ENCODE data around the gene KANSL1.
"Not testable (repeated sequence)": the region's sequence is repeated elsewhere in the genome, so short reads cannot be mapped to it uniquely, and the experiment has no call there.

Gene KANSL1

GRCh38 chr17:46115699-46116098, 77.5 kb downstream of the KANSL1 start:
- no peak for DNase-seq

DNA sequence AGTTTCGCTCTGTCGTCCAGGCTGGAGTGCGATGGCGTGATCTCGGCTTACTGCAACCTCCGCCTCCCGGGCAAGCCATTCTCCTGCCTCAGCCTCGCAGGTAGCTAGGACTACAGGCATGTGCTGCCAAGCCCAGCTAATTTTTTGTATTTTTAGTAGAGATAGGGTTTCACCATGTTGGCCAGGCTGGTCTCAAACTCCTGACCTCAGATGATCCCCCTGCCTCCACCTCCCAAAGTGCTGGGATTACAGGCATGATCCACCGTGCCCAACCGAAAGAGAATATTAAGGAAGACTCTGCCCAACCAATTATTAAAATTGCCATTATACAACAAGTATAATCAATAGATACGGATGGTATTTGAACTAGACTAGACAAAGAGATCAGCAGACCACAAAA, 82.0 kb downstream of the KANSL1 start:
- DNase-seq: not testable (repeated sequence)

DNA sequence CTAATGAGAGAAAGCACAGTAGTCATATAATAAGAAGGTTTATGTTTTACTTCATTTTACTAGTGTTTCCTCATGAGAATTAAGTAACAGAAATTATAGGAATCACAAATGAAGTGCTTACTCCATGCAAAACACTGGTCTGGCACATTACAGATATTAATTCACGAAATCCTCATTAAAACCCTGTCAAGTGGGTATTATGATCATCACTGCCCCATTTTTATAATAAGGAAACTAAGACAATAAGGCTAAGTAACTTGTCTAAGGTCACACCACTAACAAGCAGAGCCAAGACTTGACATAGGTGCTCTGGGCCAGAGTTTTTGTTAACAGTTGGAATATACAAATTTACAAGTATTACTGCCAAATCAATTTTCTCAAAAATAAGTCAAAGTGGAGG, 83.0 kb downstream of the KANSL1 start:
- no peak for DNase-seq

- no peak for DNase-seq
These were observed 83.5 kb downstream of the KANSL1 start for GRCh38 chr17:46109603-46110189.

DNA sequence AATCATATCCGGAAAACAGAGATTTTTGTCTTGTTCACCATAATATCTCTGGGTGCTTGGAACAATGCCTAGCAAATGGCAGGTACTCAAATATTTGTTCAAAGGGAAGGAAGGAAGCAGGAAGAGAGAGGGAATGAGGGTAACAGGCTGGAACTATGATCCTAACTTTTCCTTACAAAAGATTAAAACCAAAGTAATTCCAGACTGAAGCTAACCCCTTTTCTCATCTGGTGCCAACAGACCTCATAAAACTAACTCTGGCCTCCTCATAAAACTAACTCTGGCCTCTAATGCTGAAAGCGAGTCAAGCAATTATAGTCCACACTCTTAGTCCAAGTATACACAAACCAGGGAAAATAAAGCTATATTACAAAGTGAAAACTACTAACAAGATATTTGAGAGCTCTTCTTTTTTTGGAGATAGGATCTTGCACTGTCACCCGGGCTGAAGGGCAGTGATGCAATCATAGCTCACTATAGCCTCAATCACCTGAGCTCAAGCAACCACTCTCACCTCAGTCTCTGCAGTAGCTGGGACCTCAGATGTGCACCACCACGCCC, 84.6 kb downstream of the KANSL1 start:
- DNase-seq: no peak

DNA sequence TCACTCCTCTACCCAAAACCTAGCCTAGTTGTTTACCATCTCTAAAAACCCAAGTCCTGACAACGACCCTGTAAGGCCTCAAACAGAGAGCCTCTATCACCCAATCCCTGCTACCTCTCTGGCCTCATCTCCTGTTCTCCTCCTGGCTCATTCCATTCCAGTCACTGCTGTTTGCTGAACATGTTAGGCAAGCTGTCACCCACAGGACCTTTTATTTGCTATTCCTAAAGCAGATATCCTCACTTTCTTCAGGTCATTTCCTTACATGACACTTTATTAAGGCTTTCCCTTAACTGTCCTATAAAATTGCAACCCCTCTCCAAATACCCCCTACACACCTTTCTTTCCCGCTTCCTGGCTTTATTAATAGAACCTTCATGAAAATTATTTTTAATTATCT, 85.1 kb downstream of the KANSL1 start:
- DNase-seq: no peak

DNA sequence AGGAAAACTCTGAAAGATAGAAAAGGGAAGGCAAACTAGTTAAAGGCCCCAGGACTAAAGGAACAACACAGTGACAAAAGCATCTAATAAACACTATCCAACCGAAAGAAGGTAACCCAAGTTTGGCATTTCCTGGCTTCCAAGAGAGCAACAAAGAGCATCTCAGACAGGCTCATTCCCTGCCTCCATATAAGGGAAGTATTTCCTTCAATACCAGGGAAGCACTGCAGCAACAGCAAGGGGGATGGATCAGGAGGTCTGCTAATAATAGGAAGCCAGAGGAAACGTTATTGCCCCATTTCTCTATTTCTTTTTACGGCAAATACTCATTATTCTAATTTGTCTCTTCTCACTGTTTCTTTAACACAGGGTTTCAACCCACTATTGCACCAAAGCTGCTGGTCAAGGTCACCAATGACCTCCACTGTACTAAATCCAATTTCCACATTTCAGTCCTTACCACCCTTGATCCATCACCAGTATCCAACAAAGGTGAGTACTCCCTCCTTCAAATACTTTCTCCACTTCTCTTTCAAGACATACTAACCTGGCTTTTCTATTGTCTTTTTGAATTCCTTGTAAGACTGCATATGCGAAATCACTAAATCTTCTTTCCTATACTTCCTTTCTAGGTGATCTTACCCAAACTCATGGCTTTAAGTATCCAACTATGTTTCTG, 86.1 kb downstream of the KANSL1 start:
- DNase-seq: no peak

GRCh38 chr17:46102806-46103205, 90.4 kb downstream of the KANSL1 start:
- DNase-seq: not testable (repeated sequence)

DNA sequence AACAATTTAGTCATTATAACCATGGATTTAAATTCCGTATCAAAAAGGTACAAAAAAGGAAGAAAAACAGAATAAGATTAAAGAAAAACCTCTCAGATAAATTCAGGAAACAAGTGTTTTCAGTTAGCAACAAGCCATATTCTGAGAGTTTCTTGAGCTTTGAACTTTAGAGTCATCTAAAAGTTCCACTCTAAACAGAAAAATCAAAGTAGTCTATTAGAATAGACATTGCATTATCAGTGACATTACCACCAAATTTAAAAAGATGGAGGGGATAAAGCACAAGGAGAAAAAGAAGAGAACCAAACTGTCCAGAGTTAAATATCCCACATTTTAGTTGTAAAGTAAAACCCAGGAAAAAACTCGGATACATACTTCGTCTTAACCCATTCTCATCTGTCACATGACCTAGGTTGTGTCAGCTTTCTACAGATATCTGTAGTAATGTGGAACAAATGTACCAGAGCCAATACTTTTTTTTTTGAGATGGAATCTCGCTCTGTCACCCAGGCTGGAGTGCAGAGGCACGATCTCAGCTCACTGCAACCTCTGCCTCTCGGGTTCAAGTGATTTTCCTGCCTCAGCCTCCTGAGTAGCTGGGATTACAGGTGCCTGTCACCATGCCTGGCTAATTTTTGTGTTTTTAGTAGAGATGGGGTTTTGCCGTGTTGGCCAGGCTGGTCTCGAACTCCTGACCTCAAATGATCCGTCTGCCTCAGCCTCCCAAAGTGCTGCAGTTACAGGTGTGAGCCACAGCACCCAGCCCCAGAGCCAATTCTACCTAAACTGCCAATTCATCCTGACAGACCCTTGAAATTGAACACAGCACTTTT, 91.2 kb downstream of the KANSL1 start:
- DNase-seq: not testable (repeated sequence)

DNA sequence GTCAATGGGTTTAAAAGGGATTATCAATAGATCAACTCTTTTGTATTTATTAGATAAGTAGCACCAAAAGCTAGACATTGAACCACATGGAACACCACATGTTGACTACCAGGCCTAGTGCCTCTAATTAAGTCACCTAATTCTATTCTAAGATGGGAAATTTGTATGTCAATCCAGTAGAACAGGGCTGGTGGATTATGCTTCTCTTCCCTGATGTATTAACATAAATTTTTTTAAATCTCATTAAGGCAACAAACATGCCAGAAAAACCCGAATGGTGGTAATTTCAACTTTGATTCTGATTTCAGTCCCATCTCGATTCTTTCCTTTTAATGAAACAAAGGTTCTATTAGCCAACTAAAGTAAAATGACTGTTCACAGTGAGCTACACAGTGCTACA, 92.6 kb downstream of the KANSL1 start:
- no peak for DNase-seq

GRCh38 chr17:46099865-46100264, 93.4 kb downstream of the KANSL1 start:
- DNase-seq: no peak

- DNase-seq: no peak
These were observed 95.7 kb downstream of the KANSL1 start for GRCh38 chr17:46097497-46097896.

- no peak for DNase-seq
These were observed 100.2 kb downstream of the KANSL1 start for GRCh38 chr17:46092991-46093390.

DNA sequence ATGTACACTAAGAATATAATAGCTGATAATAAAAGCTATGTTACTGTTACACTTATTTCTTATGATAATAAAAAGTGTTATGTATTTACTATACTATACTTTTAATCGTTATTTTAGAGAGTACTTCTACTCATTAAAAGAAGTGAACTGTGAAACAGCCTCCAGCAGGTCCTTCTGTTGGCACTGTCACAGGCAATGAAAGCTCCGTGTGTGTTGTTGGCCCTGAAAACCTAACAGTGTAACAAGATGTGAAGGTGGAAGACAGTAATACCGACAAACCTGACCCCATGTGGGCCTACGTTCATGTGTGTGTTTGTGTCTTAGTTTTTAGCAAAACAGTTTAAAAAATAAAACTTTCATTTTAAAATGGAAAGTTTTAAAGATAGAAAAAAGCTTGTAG, 102.4 kb downstream of the KANSL1 start:
- DNase-seq: no peak

- DNase-seq: no peak
These were observed 103.8 kb downstream of the KANSL1 start for GRCh38 chr17:46089389-46089965.

DNA sequence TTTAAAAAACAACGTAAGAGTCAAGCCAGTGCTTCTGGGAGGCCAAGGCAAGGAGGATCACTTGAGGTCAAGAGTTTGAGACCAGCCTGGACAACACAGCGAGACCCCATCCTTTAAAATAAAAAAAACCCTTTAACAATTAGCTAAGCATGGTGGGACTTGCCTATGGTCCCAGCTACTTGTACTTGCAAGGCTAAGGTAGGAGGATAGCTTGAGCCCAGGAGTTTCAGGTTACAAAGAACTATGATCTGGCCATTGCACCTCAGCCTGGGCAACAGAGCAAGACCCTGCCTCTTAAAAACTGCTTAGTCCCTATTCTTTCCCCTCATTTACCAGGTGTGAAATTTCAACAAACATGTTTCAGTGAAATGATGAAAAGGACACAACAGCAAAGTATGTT, 104.6 kb downstream of the KANSL1 start:
- DNase-seq: no peak

DNA sequence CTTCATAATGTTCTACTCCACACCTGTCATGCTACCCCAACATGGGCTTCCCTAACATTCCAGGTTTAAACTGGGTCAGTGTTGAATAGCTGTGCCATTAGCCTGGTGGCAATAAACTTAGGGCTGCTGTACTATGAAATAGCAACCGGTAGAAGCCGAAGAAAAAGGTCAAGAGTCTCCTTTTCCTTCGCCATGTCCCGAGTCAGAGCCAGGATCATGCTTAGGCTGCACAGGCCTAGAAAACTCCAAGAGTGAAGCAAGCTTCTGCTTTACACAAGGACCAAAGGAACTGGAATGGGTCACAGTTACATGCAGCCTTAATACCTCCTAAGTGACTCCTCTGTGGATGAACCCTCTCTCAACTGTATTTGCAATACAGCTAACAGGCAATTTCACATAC, 105.4 kb downstream of the KANSL1 start:
- DNase-seq: not testable (repeated sequence)

- no peak for DNase-seq
These were observed 106.4 kb downstream of the KANSL1 start for GRCh38 chr17:46086821-46087220.

DNA sequence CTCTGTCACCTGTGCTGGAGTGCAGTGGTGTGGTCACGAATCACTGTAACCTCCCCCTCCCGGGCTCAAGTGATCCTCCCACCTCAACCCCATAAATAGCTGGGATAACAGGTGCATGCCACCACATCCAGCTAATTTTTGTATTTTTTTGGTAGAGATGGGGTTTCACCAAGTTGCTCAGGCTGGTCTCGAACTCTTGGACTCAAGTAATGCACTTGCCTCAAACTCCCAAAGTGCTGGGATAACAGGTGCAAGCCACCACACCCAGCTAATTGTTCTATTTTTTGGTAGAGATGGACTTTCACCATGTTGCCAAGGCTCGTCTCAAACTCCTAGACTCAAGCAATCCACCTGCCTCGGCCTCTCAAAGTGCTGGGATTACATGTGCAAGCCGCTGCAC, 107.7 kb downstream of the KANSL1 start:
- DNase-seq: no peak

DNA sequence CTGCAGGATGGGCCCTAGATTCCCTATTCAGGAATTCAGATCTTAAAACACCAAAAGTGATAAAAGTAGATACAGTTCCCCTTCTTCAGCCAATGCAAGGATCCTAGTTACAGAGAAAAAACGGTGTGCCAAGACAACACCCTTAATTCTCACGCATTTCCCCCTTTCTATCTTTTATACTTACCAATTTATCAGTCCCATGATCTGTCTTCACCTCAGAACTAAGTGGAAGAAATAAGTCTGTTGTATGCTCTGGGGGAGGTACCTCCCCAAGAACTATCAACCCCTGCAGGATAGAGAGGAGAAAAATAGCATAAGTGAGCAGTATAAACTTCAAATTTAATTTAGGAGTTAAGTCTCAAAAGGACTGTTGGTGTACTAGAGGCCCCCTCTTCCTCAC, 111.0 kb downstream of the KANSL1 start:
- no peak for DNase-seq

DNA sequence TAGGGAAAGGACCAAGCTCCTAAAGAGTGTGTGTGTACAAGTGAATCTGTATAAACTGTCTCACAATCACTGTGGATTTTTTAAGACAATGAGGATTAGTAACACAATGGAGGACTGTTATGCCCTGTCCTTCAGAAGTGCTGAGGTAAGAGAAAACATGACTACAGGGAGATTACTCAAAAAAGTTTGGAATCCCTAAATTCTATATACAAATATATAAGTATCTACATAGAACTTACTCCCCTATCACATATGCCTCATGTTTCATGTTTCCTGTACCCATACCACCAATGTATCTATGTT, 112.3 kb downstream of the KANSL1 start:
- DNase-seq: no peak
